Activated T-helper 2 cell treated with anti-CD3 and anti-CD28 coated beads, Interferon-gamma antibody, Interleukin-2, Interleukin-4, amounts not matched to agents 10 μg/mL and 5 μg/mL and 100 μg/mL, durations not matched to agents 14 hours and 24 hours and 36 hours (primary cell): ENCODE measurements around the gene SLC6A20. TPM values are rescaled to one million over a fixed set of nuclear protein-coding genes. Genes with fewer than 3 reads are reported as not detected.
A peak's percentile ranks its signal among the peaks of the same experiment; 100 is the strongest.
"Not testable (repeated sequence)": the region's sequence is repeated elsewhere in the genome, so short reads cannot be mapped to it uniquely, and the experiment has no call there.

Experiments
- DNase-seq: peaks from one replicate; pipeline ENCODE4 v3.0.0; 2021; ENCODE audit warnings: low spot score
- H3K27ac Mint-ChIP-seq: one replicate; pipeline ENCODE4 v1.8.0; 2021; ENCODE audit warnings: mixed read lengths
- H3K27me3 Mint-ChIP-seq: one replicate; pipeline ENCODE4 v1.8.0; 2021; ENCODE audit warnings: low read depth, mixed read lengths
- H3K36me3 Mint-ChIP-seq: one replicate; pipeline ENCODE4 v1.8.0; 2021; ENCODE audit warnings: low read depth, mixed read lengths
- H3K4me1 Mint-ChIP-seq: one replicate; pipeline ENCODE4 v1.8.0; 2021; ENCODE audit warnings: low read depth, mixed read lengths
- H3K4me3 Mint-ChIP-seq: one replicate; pipeline ENCODE4 v1.8.0; 2021; ENCODE audit warnings: low read depth, mild to moderate bottlenecking, moderate library complexity, mixed read lengths
- H3K9me3 Mint-ChIP-seq: one replicate; pipeline ENCODE4 v1.8.0; 2021; ENCODE audit warnings: mixed read lengths
- intact Hi-C: fragments of 100-400 bp; cut with micrococcal nuclease; formaldehyde crosslinking; loops from one replicate; pipeline ENCODE4 v1.15.1; 2023
- total RNA-seq: library from RNA; stranded (reverse); gene quantifications from 2 replicates; pipeline ENCODE4 v1.2.3, GENCODE V29; 2022

The SLC6A20 gene
- total RNA-seq, 1 donor from 2014 or later: not detected

GRCh38 chr3:45758871-45759270, 37.5 kb downstream of the SLC6A20 start:
- H3K27ac Mint-ChIP-seq: no peak overlapping the region
- H3K9me3 Mint-ChIP-seq: no peaks in the 10 kb centered on the region
- H3K36me3 Mint-ChIP-seq: no peaks in the 10 kb centered on the region
- H3K4me3 Mint-ChIP-seq: no peak overlapping the region
- peaks cover 14% of the 10 kb centered on the region for H3K27me3 Mint-ChIP-seq
- no peak for DNase-seq
- H3K4me1 Mint-ChIP-seq: peaks cover 2% of the 10 kb centered on the region
- intact Hi-C loops: no loop called here

DNA sequence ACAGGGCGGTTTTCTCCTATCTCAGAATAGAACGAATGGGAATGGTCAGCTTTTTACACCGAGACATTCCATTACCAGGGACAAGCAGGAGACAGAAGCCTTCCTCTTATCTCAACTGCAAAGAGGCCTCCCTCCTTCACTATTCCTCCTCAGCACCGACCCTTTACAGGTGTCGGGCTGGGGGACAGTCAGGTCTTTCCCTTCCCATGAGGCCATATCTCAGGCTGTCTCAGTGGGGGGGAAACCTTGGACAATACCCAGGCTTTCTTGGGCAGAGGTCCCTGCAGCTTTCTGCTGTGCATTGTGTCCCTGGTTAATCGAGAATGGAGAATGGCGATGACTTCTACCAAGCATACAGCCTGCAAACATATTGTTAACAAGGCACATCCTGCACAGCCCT, 39.2 kb downstream of the SLC6A20 start:
- H3K4me3 Mint-ChIP-seq, intact Hi-C loops, H3K27me3 Mint-ChIP-seq, H3K27ac Mint-ChIP-seq, DNase-seq, H3K4me1 Mint-ChIP-seq, H3K36me3 Mint-ChIP-seq, H3K9me3 Mint-ChIP-seq: not testable (repeated sequence)

- no peak overlapping the region for H3K27ac Mint-ChIP-seq
- H3K27me3 Mint-ChIP-seq: peaks cover 8% of the 10 kb centered on the region
- H3K4me1 Mint-ChIP-seq: no peaks in the 10 kb centered on the region
- H3K9me3 Mint-ChIP-seq: no peaks in the 10 kb centered on the region
- H3K4me3 Mint-ChIP-seq: no peak overlapping the region
- DNase-seq: no peak
- H3K36me3 Mint-ChIP-seq: no peaks in the 10 kb centered on the region
- intact Hi-C loops: no loop called here
These were observed 40.3 kb downstream of the SLC6A20 start for GRCh38 chr3:45756055-45756454.

- Mint-ChIP-seq H3K27me3 (peaks cover 8% of the 10 kb centered on the region), H3K9me3 (no peaks in the 10 kb centered on the region), H3K4me3 (no peak overlapping the region), H3K27ac (no peak overlapping the region), H3K4me1 (no peaks in the 10 kb centered on the region), H3K36me3 (no peaks in the 10 kb centered on the region)
- no peak for DNase-seq
- intact Hi-C loops: no loop called here
These were observed 41.9 kb downstream of the SLC6A20 start for GRCh38 chr3:45754461-45754860.

GRCh38 chr3:45753095-45753494, 43.2 kb downstream of the SLC6A20 start:
- Mint-ChIP-seq H3K27me3 (peaks cover 8% of the 10 kb centered on the region), H3K36me3 (peaks cover 3% of the 10 kb centered on the region), H3K4me3 (no peak overlapping the region), H3K4me1 (no peaks in the 10 kb centered on the region), H3K27ac (no peak overlapping the region), H3K9me3 (no peaks in the 10 kb centered on the region)
- no peak for DNase-seq
- intact Hi-C loops: no loop called here

- H3K9me3 Mint-ChIP-seq: no peaks in the 10 kb centered on the region
- no peak overlapping the region for H3K27ac Mint-ChIP-seq
- no peak overlapping the region for H3K4me3 Mint-ChIP-seq
- no peaks in the 10 kb centered on the region for H3K4me1 Mint-ChIP-seq
- intact Hi-C loops: no loop called here
- H3K36me3 Mint-ChIP-seq: peaks cover 11% of the 10 kb centered on the region
- no peak for DNase-seq
- H3K27me3 Mint-ChIP-seq: peaks cover 3% of the 10 kb centered on the region
These were observed 44.6 kb downstream of the SLC6A20 start for GRCh38 chr3:45751537-45752242.

GRCh38 chr3:45749880-45750279, 46.5 kb downstream of the SLC6A20 start:
- Mint-ChIP-seq H3K27me3 (no peaks in the 10 kb centered on the region), H3K4me1 (no peaks in the 10 kb centered on the region), H3K9me3 (no peaks in the 10 kb centered on the region), H3K27ac (no peak overlapping the region), H3K4me3 (no peak overlapping the region), H3K36me3 (peaks cover 19% of the 10 kb centered on the region)
- no peak for DNase-seq
- intact Hi-C loops: no loop called here

DNA sequence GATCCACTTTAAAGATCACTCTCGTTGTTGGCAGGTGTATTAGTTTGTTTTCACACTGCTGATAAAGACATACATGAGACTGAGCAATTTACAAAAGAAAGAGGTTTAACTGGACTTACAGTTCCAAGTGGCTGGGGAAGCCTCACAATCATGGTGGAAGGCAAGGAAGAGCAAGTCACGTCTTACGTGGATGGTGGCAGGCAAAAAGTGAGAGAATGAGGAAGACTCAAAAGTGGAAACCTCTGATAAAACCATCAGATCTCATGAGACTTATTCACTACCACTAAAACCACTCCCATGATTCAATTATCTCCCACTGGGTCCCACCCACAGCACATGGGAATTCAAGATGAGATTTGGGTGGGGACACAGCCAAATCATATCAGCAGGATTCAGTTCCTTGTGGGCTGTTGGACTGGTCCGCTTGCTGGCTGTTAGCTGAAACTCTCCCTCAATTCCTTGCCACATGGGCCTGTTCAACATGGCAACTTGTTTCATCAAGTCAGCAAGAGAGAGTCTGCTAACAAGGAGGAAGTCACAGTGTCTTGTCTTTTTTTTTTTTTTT, 47.2 kb downstream of the SLC6A20 start:
- H3K27me3 Mint-ChIP-seq, intact Hi-C loops, H3K27ac Mint-ChIP-seq, H3K4me3 Mint-ChIP-seq, DNase-seq, H3K9me3 Mint-ChIP-seq, H3K4me1 Mint-ChIP-seq: not testable (repeated sequence)
- H3K36me3 Mint-ChIP-seq: peaks cover 19% of the 10 kb centered on the region

DNA sequence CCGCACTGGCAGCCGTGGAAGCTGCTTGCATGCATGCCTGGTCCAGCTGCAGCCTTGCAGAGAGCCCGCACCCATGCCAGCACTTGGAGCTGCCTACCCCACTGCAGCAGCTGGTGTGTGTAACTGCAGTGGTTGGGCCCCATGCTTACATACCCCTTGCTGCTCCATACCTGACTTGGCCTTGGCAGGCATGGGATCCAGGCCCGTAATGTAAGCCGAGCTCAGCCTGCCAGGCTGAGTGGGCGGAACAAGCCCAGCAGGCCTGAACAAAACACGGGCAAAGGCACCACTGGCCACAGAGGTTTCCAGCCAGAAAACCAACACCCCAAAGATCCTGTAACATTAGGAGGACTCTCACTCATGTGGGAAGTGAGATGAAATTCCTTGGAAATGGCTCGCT, 48.3 kb downstream of the SLC6A20 start:
- no peak overlapping the region for H3K4me3 Mint-ChIP-seq
- no peaks in the 10 kb centered on the region for H3K4me1 Mint-ChIP-seq
- H3K27ac Mint-ChIP-seq: no peak overlapping the region
- DNase-seq: no peak
- no peaks in the 10 kb centered on the region for H3K9me3 Mint-ChIP-seq
- peaks cover 28% of the 10 kb centered on the region for H3K36me3 Mint-ChIP-seq
- H3K27me3 Mint-ChIP-seq: no peaks in the 10 kb centered on the region
- intact Hi-C loops: no loop called here

- no peak for DNase-seq
- Mint-ChIP-seq H3K4me1 (peaks cover 5% of the 10 kb centered on the region), H3K27ac (no peak overlapping the region), H3K27me3 (no peaks in the 10 kb centered on the region), H3K9me3 (no peaks in the 10 kb centered on the region), H3K4me3 (no peak overlapping the region), H3K36me3 (peaks cover 34% of the 10 kb centered on the region)
- intact Hi-C loops: no loop called here
These were observed 49.3 kb downstream of the SLC6A20 start for GRCh38 chr3:45746777-45747622.

DNA sequence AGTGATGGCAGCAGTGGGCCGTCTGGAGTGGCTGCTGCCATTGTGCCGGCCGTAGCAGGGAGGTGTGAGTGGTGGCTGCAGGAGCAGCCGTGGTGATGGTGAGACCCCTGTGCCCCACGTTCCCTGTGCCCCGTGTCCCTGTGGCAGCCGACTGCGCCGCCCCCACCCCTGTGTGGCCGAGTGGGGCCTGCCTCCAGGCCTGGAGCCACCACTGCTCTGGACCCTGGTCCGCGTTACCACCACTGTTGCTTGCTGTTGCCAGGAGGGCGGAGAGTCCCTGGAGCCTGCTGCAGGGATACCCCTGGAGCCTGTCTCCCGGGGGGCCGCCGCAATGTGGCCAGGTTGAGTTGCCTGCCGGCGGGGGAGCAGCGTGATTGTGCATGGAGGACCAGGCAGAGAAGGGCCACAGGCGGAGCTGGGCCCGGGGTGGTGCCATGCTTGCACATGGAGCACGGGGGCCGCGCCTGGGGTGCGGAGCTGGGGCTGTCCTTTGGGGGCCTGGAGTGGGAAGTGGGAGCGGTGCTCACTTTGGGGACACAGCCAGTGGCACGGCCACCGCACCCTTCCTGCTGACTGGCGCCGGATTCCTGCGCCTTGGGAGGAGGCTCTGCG, 50.1 kb downstream of the SLC6A20 start:
- Mint-ChIP-seq H3K4me3 (no peak overlapping the region), H3K27ac (no peak overlapping the region), H3K9me3 (no peaks in the 10 kb centered on the region), H3K4me1 (peaks cover 11% of the 10 kb centered on the region), H3K36me3 (peaks cover 42% of the 10 kb centered on the region), H3K27me3 (no peaks in the 10 kb centered on the region)
- intact Hi-C loops: no loop called here
- no peak for DNase-seq

DNA sequence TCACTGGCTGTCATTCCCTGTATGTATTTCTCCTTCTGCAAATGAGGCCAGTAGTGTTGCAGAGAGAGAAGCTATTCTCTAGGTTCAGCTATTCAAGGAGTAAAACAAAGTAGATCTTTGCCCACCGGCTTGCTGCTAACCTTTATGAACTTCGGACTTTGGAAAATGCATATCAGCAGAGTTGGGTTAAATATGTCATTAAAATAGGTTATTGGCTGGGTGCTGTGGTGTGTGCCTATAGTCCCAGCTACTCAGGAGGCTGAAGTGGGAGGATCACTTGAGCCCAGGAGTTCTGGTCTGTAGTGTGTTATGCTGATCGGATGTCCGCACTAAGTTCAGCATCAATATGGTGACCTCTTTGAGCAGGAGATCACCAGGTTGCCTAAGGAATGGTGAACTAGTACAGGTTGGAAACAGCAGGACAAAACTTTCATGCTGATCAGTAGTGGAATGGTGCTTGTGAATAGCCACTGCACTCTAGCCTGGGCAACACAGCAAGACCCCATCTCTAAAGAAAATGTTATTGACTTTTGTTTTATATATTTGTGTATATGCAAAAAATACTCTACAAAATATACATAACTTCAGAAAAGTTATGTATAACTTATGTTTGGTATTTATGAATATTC, 53.8 kb downstream of the SLC6A20 start:
- peaks cover 22% of the 10 kb centered on the region for H3K4me1 Mint-ChIP-seq
- H3K4me3 Mint-ChIP-seq: no peak overlapping the region
- H3K36me3 Mint-ChIP-seq: peaks cover 67% of the 10 kb centered on the region
- no peaks in the 10 kb centered on the region for H3K27me3 Mint-ChIP-seq
- H3K27ac Mint-ChIP-seq: peak overlapping the region; percentile 31
- DNase-seq: no peak
- H3K9me3 Mint-ChIP-seq: no peaks in the 10 kb centered on the region
- intact Hi-C loops: no loop called here
